GM18870 (cell line): Measurements from ENCODE around the gene HSD17B13.

ENCODE experiments used
- ATAC-seq: cut with Tn5 transposase; IDR thresholded peaks from one replicate; pipeline ENCODE4 v1.9.1; 2021; ENCODE audit warnings: moderate library complexity; ENCODE audit not compliant: unreplicated experiment

The HSD17B13 gene

GRCh38 chr4:87268411-87268810 is 54.3 kb downstream of the HSD17B13 start:
- no peak for ATAC-seq

GRCh38 chr4:87266986-87267385 is 55.7 kb downstream of the HSD17B13 start:
- no peak for ATAC-seq

DNA sequence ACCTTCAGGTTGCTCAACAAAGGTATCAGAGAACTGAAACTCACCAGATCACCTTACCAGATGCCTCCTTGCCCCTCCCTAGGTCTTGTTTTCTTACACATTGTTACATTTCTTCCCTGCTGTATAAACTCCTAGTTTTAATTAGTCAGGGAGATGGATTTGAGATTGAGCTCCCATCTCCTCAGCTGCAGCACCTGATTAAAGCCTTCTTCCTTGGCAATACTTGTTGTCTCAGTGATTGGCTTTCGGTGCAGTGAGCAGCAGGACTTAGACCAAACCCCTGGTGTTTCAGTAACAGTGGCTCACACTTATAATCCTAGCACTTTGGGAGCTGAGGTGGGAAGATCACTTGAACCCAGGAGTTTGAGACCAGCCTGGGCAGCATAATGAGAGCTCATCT is 59.8 kb downstream of the HSD17B13 start:
- no peak for ATAC-seq

GRCh38 chr4:87260477-87260876 is 62.2 kb downstream of the HSD17B13 start:
- no peak for ATAC-seq

GRCh38 chr4:87258677-87259076 is 64.0 kb downstream of the HSD17B13 start:
- no peak for ATAC-seq

DNA sequence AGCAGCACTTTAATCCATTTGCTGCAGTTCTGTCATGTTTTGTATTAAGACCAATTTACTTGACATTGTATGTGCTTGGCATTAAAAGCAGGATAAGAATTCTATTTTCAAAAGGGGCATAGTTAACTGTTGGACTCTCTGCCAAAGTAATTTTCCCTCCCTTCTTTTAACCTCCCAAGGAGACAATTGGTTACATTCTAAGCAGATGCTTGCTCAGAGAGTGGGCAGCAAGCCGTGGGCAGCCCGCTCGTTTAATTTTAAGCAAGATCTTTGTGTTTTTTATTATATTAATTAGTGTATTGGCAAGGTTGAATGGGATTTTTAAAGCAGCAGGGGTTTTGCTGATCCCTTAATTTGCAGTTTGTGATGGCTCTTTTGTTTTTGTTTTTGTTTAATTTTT is 65.2 kb downstream of the HSD17B13 start:
- no peak for ATAC-seq

DNA sequence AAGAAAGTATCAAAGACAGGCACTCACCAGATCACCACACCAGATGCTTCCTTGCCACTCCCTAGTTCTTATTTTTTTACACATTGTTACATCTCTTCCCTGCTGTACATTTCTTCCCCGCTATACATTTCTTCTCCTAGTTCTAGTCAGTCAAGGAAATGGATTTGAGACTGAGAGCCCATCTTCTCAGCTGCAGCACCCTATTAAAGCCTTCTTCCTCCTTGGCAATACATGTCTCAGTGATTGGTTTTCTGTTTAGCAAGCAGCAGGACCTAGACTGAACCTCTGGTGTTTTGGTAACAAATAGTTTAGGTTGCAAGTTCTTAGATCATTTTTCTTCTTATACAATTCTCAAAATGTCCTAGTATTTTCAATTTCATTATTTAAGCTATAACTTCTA is 66.9 kb downstream of the HSD17B13 start:
- no peak for ATAC-seq
